PC-9 (cell line): Measurements from ENCODE around the gene KLK11. TPM values are rescaled to one million over a fixed set of nuclear protein-coding genes. Genes with fewer than 3 reads are reported as not detected.

Experiments
- BruUV-seq: library from RNA; stranded (reverse); fragments of 400-500 nt; replicated peaks from 2 replicates; lab custom pipeline; 2021; lab: Mats Ljungman, UMichigan
- CTCF ChIA-PET: fragments of 300-600 bp; sonication (Branson Sonifier 250); formaldehyde crosslinking; loops from one replicate; lab custom pipeline; 2022; ENCODE audit warnings: antibody characterized with exemption; lab: Charles Lee
- POLR2A ChIA-PET: fragments of 300-600 bp; sonication (Branson Sonifier 250); formaldehyde crosslinking; loops from one replicate; lab custom pipeline; 2022; ENCODE audit warnings: antibody characterized with exemption; ENCODE audit not compliant: unreplicated experiment; lab: Charles Lee
- DNase-seq, 2 experiments: peaks; one replicate each; pipeline versions ENCODE4 v3.0.0 to v3.0.0-alpha.2; 2015 to 2022; ENCODE audit warnings: mixed read lengths in 1 of 2
- H2AFZ ChIP-seq: fragments of 200-600 bp; sonication (generic); 2 replicates; pipeline ENCODE4 v1.8.1; 2017; ENCODE audit warnings: antibody characterized with exemption
- H3F3A ChIP-seq: fragments of 200-600 bp; sonication (generic); 2 replicates; pipeline ENCODE4 v1.8.1; 2017; ENCODE audit warnings: antibody characterized with exemption, mild to moderate bottlenecking, low read depth; ENCODE audit not compliant: insufficient read depth
- H3K27ac ChIP-seq: fragments of 200-600 bp; sonication (generic); 2 replicates; pipeline ENCODE4 v1.6.1; 2016; ENCODE audit warnings: mixed run types
- H3K27me3 ChIP-seq: fragments of 200-600 bp; sonication (generic); 2 replicates; pipeline ENCODE4 v1.6.1; 2016; ENCODE audit warnings: low read depth, mixed run types; ENCODE audit not compliant: insufficient read depth
- H3K36me3 ChIP-seq: fragments of 200-600 bp; sonication (generic); 2 replicates; pipeline ENCODE4 v1.6.1; 2016; ENCODE audit warnings: low read depth, mixed run types
- H3K4me1 ChIP-seq: fragments of 200-600 bp; sonication (generic); replicated peaks from 2 replicates; pipeline ENCODE4 v1.6.1; 2016; ENCODE audit warnings: mixed run types; ENCODE audit not compliant: insufficient read depth
- H3K4me2 ChIP-seq: fragments of 200-600 bp; sonication (generic); 2 replicates; pipeline ENCODE4 v1.6.1; 2017; ENCODE audit warnings: mixed run types
- H3K4me3 ChIP-seq: fragments of 200-600 bp; sonication (generic); 2 replicates; pipeline ENCODE4 v1.6.1; 2016; ENCODE audit warnings: mixed run types
- H3K79me2 ChIP-seq: fragments of 200-600 bp; sonication (generic); 2 replicates; pipeline ENCODE4 v1.6.1; 2017; ENCODE audit warnings: low read depth, mixed run types
- H3K9me2 ChIP-seq: fragments of 200-600 bp; sonication (generic); 2 replicates; pipeline ENCODE4 v1.8.1; 2017; ENCODE audit warnings: mild to moderate bottlenecking; ENCODE audit not compliant: insufficient read depth
- H3K9me3 ChIP-seq: fragments of 200-600 bp; sonication (generic); 2 replicates; pipeline ENCODE4 v1.8.1; 2016; ENCODE audit warnings: low read depth; ENCODE audit not compliant: insufficient read depth
- H4K20me1 ChIP-seq: fragments of 200-600 bp; sonication (generic); 2 replicates; pipeline ENCODE4 v1.8.1; 2017; ENCODE audit not compliant: insufficient read depth
- EZH2 ChIP-seq: fragments of 200-600 bp; sonication (generic); IDR thresholded peaks from 2 replicates; pipeline ENCODE4 v1.8.0; 2017; ENCODE audit warnings: antibody characterized with exemption, low read depth
- intact Hi-C: fragments of 100-400 bp; cut with micrococcal nuclease; formaldehyde crosslinking; loops from one replicate; pipeline ENCODE4 v1.10.0; 2022; ENCODE audit not compliant: unreplicated experiment
- total RNA-seq: library from RNA; stranded (reverse); gene quantifications from 2 replicates; pipeline ENCODE4 v1.2.3, GENCODE V29; 2021
- TF ChIP-seq, protein P1 (sequence below): fragments of 200-600 bp; sonication (generic); conservative IDR thresholded peaks from 2 replicates; pipeline ENCODE4 v1.6.1; 2017; ENCODE audit warnings: mixed run types, antibody characterized with exemption, mild to moderate bottlenecking, moderate library complexity

The KLK11 gene
- total RNA-seq, 1 experiment from 2014 or later = 1.5 TPM

DNA sequence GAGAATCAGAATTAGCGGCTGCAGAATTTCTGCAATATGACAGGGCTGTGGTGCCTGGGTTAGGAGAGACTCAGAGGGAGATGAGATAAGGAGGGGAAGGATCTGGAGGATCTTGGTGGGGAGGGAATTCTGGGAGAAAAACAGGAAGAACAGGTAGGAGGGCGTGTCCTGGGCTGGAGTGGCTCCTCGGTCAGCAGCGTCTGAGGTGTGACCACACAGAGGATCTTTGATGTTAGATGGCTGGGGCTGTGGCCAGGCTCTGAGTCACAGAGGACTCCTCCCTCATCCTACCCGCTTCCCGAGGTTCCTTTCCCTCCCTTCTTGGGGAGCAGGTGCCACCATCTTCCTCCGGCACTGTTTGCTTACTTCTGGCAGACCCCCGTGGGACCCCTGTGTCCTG, 50.6 kb downstream of the KLK11 start:
- peaks cover 14% of the 10 kb centered on the region; the same call in 1 of the 2 replicates for H3K36me3 ChIP-seq
- H4K20me1 ChIP-seq = no peaks in the 10 kb centered on the region
- H3K4me2 ChIP-seq = peak overlapping the region; percentile 64
- CTCF ChIA-PET = no interaction called here
- H3K9me3 ChIP-seq = no peaks in the 10 kb centered on the region
- no peaks in the 10 kb centered on the region for H3K27me3 ChIP-seq
- peak overlapping the region; percentile 62 for H3K27ac ChIP-seq
- intact Hi-C loops = no loop called here
- peaks cover 7% of the 10 kb centered on the region; the same call in 1 of the 2 replicates for H3K79me2 ChIP-seq
- TF ChIP-seq, protein P1, sequence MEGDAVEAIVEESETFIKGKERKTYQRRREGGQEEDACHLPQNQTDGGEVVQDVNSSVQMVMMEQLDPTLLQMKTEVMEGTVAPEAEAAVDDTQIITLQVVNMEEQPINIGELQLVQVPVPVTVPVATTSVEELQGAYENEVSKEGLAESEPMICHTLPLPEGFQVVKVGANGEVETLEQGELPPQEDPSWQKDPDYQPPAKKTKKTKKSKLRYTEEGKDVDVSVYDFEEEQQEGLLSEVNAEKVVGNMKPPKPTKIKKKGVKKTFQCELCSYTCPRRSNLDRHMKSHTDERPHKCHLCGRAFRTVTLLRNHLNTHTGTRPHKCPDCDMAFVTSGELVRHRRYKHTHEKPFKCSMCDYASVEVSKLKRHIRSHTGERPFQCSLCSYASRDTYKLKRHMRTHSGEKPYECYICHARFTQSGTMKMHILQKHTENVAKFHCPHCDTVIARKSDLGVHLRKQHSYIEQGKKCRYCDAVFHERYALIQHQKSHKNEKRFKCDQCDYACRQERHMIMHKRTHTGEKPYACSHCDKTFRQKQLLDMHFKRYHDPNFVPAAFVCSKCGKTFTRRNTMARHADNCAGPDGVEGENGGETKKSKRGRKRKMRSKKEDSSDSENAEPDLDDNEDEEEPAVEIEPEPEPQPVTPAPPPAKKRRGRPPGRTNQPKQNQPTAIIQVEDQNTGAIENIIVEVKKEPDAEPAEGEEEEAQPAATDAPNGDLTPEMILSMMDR = no peak
- TF ChIP-seq EZH2 = no peak
- H3F3A ChIP-seq = peaks cover 40% of the 10 kb centered on the region
- DNase-seq = peak; percentile 91 to 97
- POLR2A ChIA-PET = no interaction called here
- no peak overlapping the region for H2AFZ ChIP-seq
- H3K9me2 ChIP-seq = no peaks in the 10 kb centered on the region
- H3K4me3 ChIP-seq = no peak overlapping the region
- H3K4me1 ChIP-seq = peaks cover 69% of the 10 kb centered on the region
- BruUV-seq = no TSS peak

DNA sequence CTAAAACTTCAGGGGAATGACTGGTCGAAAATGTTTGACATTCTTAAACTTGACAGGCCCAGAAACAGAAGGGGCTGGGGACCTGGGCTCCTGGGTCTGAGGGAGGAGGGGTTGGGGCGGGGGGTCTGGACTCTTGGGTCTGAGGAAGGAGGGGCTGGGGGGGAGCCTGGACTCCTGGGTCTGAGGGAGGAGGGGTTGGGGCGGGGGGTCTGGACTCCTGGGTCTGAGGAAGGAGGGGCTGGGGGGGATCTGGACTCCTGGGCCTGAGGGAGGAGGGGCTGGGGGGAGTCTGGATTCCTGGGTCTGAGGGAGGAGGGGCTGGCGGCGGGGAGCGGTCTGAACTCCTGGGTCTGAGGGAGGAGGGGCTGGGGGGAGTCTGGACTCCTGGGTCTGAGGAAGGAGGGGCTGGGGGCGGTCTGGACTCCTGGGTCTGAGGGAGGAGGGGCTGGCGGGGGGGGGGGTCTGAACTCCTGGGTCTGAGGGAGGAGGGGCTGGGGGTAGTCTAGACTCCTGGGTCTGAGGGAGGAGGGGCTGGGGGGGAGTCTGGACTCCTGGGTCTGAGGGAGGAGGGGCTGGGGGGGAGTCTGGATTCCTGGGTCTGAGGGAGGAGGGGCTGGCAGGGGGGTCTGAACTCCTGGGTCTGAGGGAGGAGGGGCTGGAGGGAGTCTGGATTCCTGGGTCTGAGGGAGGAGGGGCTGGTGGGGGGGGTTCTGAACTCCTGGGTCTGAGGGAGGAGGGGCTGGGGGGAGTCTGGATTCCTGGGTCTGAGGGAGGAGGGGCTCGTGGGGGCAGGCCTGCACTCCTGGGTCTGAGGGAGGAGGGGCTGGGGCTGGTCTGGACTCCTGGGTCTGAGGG, 51.5 kb downstream of the KLK11 start:
- CTCF ChIA-PET = no interaction called here
- Histone ChIP-seq H3K9me3 (no peaks in the 10 kb centered on the region), H3K79me2 (peaks cover 15% of the 10 kb centered on the region), H3K4me2 (peak overlapping the region; percentile 5; the same call in 1 of the 2 replicates), H2AFZ (no peak overlapping the region), H3K4me1 (peaks cover 77% of the 10 kb centered on the region), H3K27me3 (no peaks in the 10 kb centered on the region), H3K27ac (peak overlapping the region; percentile 78), H4K20me1 (no peaks in the 10 kb centered on the region), H3K4me3 (no peak overlapping the region), H3K36me3 (peaks cover 14% of the 10 kb centered on the region; the same call in 1 of the 2 replicates), H3K9me2 (no peaks in the 10 kb centered on the region), H3F3A (peaks cover 47% of the 10 kb centered on the region)
- no peak for DNase-seq
- TF ChIP-seq, protein P1 = no peak
- no peak for TF ChIP-seq EZH2
- BruUV-seq = no TSS peak
- POLR2A ChIA-PET = interaction anchor here (0.7 kb wide), 1 partner anchor 29 kb away, joined by 4 read pairs; no protein-coding TSS in a partner anchor
- intact Hi-C loops = no loop called here

DNA sequence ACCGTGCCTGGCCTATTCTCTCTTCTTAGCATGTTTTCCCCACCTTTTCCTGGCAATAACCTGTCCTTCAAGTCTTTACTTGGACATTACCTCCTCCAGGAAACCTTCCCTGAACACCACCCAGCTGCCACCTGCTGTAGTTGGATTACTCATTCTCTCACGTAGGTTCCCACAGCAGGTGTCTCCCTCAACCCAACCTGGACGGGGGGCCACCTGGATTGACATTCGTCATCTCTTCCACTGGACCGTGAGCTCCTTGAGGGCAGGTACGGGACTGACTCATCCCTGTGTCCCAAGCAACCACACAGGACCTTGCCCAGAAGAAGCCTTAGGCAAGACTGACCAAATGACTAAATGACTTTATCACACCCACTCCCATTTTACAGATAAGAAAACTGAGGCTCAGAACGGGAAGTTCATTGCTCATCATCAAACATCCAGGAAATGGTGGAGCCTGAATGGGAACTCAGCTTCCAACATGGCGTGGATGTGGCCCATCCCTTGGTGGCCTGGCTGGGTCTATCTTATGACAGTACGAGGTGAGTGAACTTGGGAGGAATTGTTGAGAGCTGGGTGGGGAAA, 53.5 kb downstream of the KLK11 start:
- peaks cover 14% of the 10 kb centered on the region; the same call in 1 of the 2 replicates for H3K36me3 ChIP-seq
- H3K27me3 ChIP-seq = no peaks in the 10 kb centered on the region
- DNase-seq = peak; percentile 63 to 99
- no peaks in the 10 kb centered on the region for H3K9me3 ChIP-seq
- POLR2A ChIA-PET = interaction anchor here (0.5 to 1.1 kb wide), 3 partner anchors 10 to 46 kb away, joined by 7 to 8 read pairs (median 7); partner anchors contain the start of gene KLK5
- peaks cover 63% of the 10 kb centered on the region for H3F3A ChIP-seq
- CTCF ChIA-PET = interaction anchor here (1.3 kb wide), 1 partner anchor 44 kb away, joined by 6 read pairs; no protein-coding TSS in a partner anchor
- H3K79me2 ChIP-seq = peaks cover 18% of the 10 kb centered on the region
- no peaks in the 10 kb centered on the region for H3K9me2 ChIP-seq
- no peak for TF ChIP-seq EZH2
- TF ChIP-seq, protein P1 = no peak
- BruUV-seq = no TSS peak
- H3K4me2 ChIP-seq = peak overlapping the region; percentile 54
- H3K4me3 ChIP-seq = no peak overlapping the region
- peak overlapping the region; percentile 78 for H3K27ac ChIP-seq
- intact Hi-C loops = no loop called here
- H3K4me1 ChIP-seq = peaks cover 70% of the 10 kb centered on the region
- H2AFZ ChIP-seq = no peak overlapping the region
- no peaks in the 10 kb centered on the region for H4K20me1 ChIP-seq
